Right hindlimb (tissue), 1 donor: ENCODE data around the gene PTPN12.
"Not testable (repeated sequence)": the region's sequence is repeated elsewhere in the genome, so short reads cannot be mapped to it uniquely, and the experiment has no call there.

Experiments used
- DNase-seq: peaks from one replicate; pipeline ENCODE4 v3.0.0-alpha.2; 2018

Gene PTPN12

DNA sequence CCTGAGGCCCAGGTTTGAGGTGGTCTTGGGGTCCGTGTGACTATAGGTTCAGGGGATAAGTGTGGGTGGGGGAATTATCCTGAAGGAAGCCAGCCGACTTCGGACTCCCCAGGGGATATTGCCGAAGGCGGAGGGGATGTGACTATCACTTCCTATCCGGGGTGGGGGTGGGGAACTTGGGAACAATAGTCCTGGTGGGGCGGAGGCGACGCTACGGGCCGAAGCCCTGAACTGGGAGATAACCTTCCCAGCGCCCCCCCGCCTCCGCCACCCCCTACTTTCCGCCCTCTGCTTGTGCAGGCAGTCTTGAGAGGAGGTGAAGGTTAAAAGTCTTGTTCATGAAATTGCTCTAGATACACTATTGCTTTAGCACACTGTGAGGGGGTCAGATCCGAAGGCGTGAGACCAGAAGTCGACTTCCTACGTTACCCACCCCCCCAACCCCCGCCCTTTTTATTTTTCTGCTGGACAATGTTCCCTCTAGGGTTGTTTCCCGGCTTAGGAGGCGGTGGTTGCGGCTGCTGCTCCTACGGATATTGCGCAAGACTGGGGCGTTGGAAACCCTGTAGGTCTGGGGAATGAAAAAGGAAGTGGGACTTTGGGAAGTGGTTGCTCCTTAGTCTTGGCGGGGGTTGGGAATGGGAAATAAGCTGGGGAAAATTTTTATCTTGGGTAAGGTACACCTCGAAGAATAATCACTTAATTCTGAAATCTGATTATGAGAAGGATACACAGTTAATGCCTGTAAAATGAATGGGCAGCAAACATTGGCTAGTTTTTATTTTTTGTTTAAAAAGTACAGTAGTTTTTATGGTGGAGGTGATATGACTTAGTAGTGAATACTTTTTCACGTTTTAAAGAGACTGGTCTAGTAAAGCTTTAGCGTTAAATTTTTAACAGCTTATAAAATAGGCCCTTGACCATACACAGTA is 1.5 kb downstream of the PTPN12 start:
- peak; percentile 91 for DNase-seq

DNA sequence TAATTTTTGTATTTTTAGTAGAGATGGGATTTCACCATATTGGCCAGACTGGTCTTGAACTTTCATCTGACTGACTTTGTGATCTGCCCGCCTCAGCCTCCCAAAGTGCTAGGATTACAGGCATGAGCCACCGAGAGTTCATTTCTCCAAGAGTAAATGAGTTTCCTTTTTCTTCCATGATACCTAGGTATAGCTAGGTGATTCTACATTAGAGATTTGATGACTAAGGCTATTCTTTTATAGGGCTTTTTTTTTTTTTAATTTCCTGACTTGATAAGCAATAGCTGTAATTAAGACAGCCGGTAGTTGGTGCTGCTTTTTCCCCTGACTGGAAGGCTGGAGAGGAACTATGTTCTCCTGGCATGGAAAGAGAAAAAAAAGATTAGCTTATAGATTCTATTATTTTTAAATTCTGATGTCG is 3.3 kb downstream of the PTPN12 start:
- DNase-seq, result no peak

DNA sequence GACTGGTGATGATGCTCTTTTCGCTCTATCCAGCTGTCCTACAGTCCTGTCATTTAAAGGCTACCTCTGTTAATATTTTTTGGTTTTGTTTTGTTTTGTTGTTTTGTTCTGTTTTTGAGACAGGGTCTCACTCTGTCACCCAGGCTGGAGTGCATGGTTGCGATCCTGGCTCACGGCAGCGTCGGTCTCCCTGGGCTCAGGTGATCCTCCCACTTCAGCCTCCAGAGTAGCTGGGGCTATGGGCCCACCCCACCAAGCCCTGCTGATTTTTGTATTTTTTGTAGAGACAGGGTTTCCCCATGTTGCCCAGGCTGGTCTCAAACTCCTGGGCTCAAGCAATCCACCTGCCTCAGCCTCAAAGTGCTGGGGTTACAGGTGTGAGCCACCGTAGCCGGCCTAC is 3.9 kb downstream of the PTPN12 start:
- not testable (repeated sequence) for DNase-seq

- DNase-seq, result no peak
These were observed 5.3 kb downstream of the PTPN12 start for GRCh38 chr7:77542409-77542808.

DNA sequence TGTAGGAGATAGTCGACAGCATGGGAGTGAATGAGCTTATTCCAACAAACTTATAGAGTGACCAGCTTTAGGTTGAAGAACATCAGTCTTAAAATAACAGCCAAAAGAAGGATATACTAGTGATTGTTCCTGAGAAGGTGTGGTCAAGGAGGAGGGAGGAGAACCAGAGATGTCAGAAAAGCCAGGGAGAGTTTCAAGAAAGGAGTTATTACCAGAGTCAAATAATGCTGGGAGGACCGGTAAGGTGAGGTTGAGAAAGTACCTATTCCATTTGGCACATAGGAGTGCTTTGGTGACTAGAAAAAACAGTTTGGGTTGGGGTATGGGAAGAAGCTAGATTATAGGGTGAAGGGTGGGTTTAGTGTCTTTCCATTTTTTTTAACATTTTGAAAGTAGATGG is 5.8 kb downstream of the PTPN12 start:
- no peak for DNase-seq

DNA sequence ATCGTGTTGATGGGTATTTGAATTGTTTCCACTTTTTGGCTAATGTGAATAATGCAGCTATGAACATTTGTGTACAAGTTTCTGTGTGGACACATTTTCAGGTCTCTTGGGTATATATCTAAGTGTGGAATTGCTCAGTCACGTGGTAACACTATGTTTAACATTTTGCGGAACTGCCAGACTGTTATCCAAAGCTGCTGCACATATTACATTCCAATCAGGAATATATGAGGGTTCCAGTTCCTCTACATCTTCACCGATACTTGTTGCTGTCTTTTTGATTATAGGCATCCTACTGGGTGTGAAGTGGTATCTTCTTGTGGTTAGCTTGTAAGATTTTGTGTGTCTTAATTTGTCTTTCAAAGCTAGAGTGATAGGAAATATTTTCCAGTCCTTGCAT is 6.8 kb downstream of the PTPN12 start:
- no peak for DNase-seq

DNA sequence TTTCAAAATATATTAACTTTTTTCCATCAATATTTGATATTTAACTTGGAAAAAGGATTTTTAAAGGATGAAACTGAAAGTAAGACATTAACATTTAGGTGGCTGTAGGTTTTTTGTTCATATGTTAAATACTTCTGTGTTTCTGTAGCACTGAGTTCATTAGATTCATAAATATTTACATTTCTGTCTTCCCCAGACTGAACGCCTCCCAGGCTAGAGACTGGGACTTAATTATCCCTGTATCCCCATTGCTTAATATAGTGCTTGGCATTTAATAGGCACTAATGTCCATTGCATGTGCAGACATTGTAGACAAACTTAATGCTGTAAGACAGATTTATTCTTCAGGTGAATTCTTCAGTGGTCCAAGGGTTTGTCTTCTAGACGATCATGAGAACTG is 7.4 kb downstream of the PTPN12 start:
- no peak for DNase-seq

DNA sequence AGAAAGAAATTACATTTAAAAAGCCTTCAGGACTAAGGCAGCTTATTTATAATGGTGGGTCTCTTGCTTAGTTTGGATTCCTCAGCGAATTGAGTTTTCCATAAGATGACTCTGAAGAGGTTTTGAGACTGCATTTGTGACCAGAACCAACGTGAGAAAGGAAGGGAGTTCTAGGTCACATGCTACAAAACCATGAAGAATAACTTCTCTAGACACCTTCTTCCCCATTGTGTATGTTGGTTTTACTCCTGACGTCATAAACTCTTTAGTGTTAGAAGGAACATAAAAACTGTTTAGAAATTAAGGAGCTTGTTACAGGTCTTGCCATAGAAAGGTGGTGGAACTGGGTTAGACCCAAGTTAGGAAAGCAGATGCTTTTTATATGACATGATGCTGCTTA is 11.1 kb downstream of the PTPN12 start:
- no peak for DNase-seq

DNA sequence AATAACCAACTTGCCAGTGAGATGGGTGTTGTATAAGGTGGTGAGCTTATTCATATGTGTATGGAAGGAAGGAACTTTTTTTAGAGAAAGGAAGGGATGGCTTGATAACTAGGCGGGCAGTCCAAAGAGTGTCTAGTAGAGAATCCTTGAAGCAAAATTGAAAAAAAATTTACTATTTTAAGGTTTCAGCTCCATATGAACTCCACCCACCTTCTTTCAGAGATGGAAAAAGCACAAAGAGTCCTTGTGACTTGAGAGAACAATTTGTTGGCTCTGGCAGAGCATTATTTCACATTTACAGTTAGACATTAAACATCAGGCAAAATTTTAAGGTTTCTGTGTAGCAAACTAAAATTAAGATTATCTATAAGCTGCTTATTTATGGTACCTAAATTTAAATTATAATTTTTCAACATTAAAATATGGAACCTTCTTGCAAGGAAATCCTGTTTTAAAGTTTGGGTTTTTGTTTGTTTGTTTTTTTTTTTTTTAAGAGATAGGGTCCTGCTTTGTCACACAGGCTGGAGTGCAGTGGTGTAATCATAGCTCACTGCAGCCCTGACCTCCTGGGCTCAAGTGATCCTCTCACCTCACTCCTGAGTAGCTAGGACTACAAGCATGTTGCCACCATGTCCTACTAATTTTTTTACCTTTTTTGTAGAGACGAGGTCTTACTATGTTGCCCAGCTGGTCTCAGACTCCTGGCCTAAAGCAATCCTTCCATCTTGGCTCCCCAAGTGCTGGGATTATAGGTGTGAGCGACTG is 12.2 kb downstream of the PTPN12 start:
- no peak for DNase-seq

- no peak for DNase-seq
These were observed 13.5 kb downstream of the PTPN12 start for GRCh38 chr7:77550586-77550985.

DNA sequence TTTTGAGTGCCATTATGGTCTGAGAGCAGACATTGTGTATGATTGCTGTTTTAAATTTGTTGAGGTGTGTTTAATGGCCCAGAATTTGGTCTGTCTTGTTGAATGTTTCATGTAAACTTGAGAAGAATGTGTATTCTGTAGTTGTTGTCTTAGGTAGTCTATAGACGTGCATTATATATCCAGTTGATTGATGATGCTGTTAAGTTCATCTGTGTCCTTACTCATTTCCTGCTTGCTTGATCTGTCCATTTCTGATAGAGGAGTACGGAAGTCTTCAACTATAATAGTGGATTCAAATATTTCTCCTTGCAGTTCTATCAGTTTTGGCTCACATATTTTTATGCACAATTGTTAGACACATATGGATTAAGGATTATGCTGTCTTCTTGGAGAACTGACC is 16.0 kb downstream of the PTPN12 start:
- DNase-seq, result no peak

DNA sequence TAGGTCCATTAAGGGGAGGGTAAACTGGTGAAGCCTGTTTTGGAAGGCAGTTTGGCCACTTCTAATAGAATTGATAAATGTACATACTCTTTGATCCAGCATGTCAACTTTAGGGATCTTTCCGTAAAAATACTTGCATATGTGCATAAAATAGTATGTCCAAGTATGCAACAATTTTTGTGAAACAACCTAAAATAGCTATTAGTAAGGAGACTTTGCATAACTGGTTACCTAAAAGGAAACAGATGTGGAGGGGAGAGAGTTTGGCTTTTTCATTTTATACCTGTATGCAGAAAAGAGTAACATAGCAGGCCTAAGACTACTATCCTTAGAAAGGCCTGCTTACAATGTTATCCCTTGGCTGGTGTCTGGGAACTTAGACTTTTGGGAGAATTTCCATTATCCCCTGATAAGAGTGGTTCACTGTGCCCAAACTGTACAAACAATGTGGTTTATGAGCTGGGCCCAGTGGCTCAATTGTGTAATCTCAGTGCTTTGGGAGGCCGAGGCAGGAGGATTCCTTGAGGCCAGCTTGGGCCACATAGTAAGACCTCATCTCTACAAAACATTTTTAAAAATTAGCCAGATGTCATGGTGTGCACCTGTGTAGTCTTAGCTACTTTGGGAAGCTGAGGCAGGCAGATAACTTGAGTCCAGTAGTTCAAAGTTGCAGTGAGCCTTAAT is 21.3 kb downstream of the PTPN12 start:
- DNase-seq, result no peak

- no peak for DNase-seq
These were observed 24.3 kb downstream of the PTPN12 start for GRCh38 chr7:77561352-77561751.

GRCh38 chr7:77563275-77563674 is 26.2 kb downstream of the PTPN12 start:
- no peak for DNase-seq

DNA sequence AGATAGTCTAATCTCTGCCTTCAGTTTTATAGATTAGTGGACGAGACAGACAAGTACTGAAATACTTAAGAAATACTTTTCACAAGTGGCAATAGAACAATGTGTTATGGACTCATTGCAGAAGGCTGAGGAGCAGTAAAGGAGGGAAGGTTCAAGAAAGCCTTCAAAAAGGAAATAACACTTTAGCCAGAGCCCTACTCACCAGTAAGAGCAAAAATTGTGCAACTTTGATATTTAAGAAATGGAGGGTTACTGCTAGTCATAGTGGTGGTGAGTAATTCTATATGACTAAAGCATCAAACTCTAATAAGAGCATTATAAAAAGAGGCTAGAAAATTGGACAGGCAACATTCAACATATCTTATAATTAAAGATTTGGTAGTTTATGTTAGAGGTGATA is 28.8 kb downstream of the PTPN12 start:
- DNase-seq, result no peak

GRCh38 chr7:77566421-77566820 is 29.3 kb downstream of the PTPN12 start:
- DNase-seq, result no peak

DNA sequence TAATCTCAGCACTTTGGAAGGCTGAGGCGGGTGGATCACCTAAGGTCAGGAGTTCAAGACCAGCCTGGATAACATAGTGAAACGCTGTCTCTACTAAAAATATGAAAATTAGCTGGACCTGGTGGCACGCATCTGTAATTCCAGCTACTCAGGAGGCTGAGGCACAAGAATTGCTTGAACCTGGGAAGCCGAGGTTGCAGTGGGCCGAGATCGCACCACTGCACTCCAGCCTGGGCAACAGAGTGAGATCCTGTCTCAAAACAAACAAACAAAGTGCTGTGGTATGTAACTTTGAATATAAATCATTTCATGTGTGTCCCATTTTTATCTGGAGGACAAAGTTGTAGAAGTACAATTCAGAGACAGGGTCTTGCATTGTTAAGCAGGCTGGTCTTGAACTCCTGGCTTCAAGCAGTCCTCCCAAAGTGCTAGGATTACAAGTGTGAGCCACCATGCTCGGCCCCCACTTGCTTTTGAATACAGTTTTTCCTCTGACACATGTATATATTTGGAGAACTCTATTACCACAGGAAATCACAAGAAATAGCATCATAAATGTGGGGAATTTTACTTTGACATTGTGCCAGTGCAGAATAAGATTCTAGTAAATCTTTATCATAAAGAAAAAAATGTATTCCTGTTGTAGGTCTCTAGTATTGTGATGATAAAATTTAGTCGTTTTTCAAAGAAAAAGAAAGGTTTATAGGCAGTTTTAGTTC is 32.6 kb downstream of the PTPN12 start:
- no peak for DNase-seq

GRCh38 chr7:77570330-77571011 is 33.4 kb downstream of the PTPN12 start:
- DNase-seq, result no peak

- DNase-seq, result no peak
These were observed 34.7 kb downstream of the PTPN12 start for GRCh38 chr7:77571801-77572200.

DNA sequence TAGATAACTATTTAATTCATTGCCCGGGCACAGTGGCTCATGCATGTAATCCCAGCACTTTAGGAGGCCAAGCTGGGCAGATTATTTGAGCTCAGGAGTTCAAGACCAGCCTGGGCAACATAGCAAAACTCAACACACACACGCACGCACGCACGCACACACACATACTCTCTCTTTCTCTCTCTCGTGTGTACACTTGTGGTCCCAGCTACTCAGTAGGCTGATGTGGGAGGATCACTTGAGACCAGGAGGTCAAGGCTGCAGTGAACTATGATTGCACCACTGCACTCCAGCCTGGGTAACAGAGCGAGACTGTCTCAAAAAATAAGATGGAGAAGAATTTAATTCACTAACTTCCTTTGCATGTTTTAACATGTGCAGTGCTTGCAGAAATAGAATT is 38.1 kb downstream of the PTPN12 start:
- no peak for DNase-seq

DNA sequence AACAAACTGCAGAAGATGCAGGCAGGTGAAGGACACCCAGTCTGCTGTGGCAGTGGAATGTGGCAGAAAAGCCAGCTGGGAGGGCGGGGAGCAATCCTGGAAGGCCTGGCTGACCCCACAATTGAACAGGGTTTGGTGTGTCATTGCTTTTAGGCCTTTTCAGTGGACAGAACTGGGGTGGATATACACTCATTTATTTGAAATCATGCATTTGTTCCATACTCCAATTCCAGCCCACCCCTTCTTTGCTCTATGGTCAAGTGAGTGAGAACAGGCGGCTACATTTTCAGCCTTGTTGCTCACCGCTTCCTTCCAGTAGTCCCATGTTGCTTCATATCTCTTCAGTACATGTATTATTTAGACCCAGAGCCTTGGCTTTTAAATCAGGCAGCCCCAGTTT is 39.8 kb downstream of the PTPN12 start:
- DNase-seq, result no peak

GRCh38 chr7:77579797-77580196 is 42.7 kb downstream of the PTPN12 start:
- no peak for DNase-seq
